Stimulated activated CD8-positive, alpha-beta memory T cell treated with anti-CD3 and anti-CD28 coated beads, Interleukin-15, amount 100 ng/mL, for 24 hours (primary cell): ENCODE measurements around the gene PLS3.
"Not testable (repeated sequence)": the region's sequence is repeated elsewhere in the genome, so short reads cannot be mapped to it uniquely, and the experiment has no call there.

ENCODE experiments used
- DNase-seq: peaks from one replicate; pipeline ENCODE4 v3.0.0-alpha.2; 2020; ENCODE audit warnings: low read depth

PLS3 gene

GRCh38 chrX:115606861-115607260, 45.9 kb downstream of the PLS3 start:
- no peak for DNase-seq

GRCh38 chrX:115609621-115610020, 48.6 kb downstream of the PLS3 start:
- no peak for DNase-seq

GRCh38 chrX:115616943-115617563, 56.1 kb downstream of the PLS3 start:
- DNase-seq: no peak

GRCh38 chrX:115622534-115622933, 61.6 kb downstream of the PLS3 start:
- DNase-seq: no peak

- no peak for DNase-seq
Observed at GRCh38 chrX:115624916-115625315, 63.9 kb downstream of the PLS3 start.

GRCh38 chrX:115625572-115626301, 64.8 kb downstream of the PLS3 start:
- no peak for DNase-seq

GRCh38 chrX:115630204-115630603, 69.2 kb downstream of the PLS3 start:
- DNase-seq: no peak

- no peak for DNase-seq
Observed at GRCh38 chrX:115632455-115632854, 71.5 kb downstream of the PLS3 start.

GRCh38 chrX:115633397-115633796, 72.4 kb downstream of the PLS3 start:
- DNase-seq: not testable (repeated sequence)

- DNase-seq: no peak
Observed at GRCh38 chrX:115639334-115639880, 78.4 kb downstream of the PLS3 start.

- DNase-seq: no peak
Observed at GRCh38 chrX:115642311-115642710, 81.3 kb downstream of the PLS3 start.

GRCh38 chrX:115642895-115643530, 82.0 kb downstream of the PLS3 start:
- no peak for DNase-seq

GRCh38 chrX:115644397-115644796, 83.4 kb downstream of the PLS3 start:
- not testable (repeated sequence) for DNase-seq

GRCh38 chrX:115649461-115650063, 88.6 kb downstream of the PLS3 start:
- no peak for DNase-seq

GRCh38 chrX:115650449-115650848, 89.5 kb downstream of the PLS3 start:
- DNase-seq: no peak

- no peak for DNase-seq
Observed at GRCh38 chrX:115650916-115651315, 89.9 kb downstream of the PLS3 start.

GRCh38 chrX:115652221-115652620, 91.2 kb downstream of the PLS3 start:
- DNase-seq: no peak

GRCh38 chrX:115665122-115665521, 104.1 kb downstream of the PLS3 start:
- DNase-seq: no peak

GRCh38 chrX:115679460-115679859, 118.5 kb downstream of the PLS3 start:
- no peak for DNase-seq

GRCh38 chrX:115687595-115687994, 126.6 kb downstream of the PLS3 start:
- DNase-seq: no peak

GRCh38 chrX:115689931-115690330, 129.0 kb downstream of the PLS3 start:
- no peak for DNase-seq

GRCh38 chrX:115690511-115691216, 129.7 kb downstream of the PLS3 start:
- DNase-seq: no peak
